SK-N-SH treated with all-trans-retinoic acid at 6 μM for 48 hours (cell line): ENCODE data around the gene SNAP25.

ENCODE experiments used
- ESRRG ChIP-seq: fragments of 250-450 bp; sonication (Bioruptor Pico); IDR thresholded peaks from 2 replicates; pipeline ENCODE4 v1.6.1; 2021; ENCODE audit warnings: mild to moderate bottlenecking
- GLIS3 ChIP-seq: fragments of 250-450 bp; sonication (Bioruptor Pico); IDR thresholded peaks from 2 replicates; pipeline ENCODE4 v1.5.0; 2020; ENCODE audit warnings: mild to moderate bottlenecking, moderate library complexity
- PPARA ChIP-seq: fragments of 250-450 bp; sonication (Bioruptor Pico); IDR thresholded peaks from 2 replicates; pipeline ENCODE4 v1.5.0; 2020; ENCODE audit warnings: mild to moderate bottlenecking, borderline replicate concordance
- RARB ChIP-seq: fragments of 250-450 bp; sonication (Bioruptor Pico); IDR thresholded peaks from 2 replicates; pipeline ENCODE4 v1.8.0; 2021; ENCODE audit warnings: mild to moderate bottlenecking, moderate library complexity
- TOX ChIP-seq: fragments of 250-450 bp; sonication (Bioruptor Pico); IDR thresholded peaks from 2 replicates; pipeline ENCODE4 v1.8.0; 2021; ENCODE audit warnings: mild to moderate bottlenecking, moderate library complexity, borderline replicate concordance
- ZC3H10 ChIP-seq: fragments of 250-450 bp; sonication (Bioruptor Pico); IDR thresholded peaks from 2 replicates; pipeline ENCODE4 v1.5.1; 2021; ENCODE audit warnings: mild to moderate bottlenecking, moderate library complexity
- ZFP3 ChIP-seq: fragments of 250-450 bp; sonication (Bioruptor Pico); IDR thresholded peaks from 2 replicates; pipeline ENCODE4 v1.5.0; 2020; ENCODE audit warnings: mild to moderate bottlenecking, moderate library complexity
- ZFP30 ChIP-seq: fragments of 450-650 bp; formaldehyde crosslinking; IDR thresholded peaks from 2 replicates; pipeline ENCODE4 v1.5.0; 2022; ENCODE audit warnings: mild to moderate bottlenecking, moderate library complexity
- ZNF70 ChIP-seq: fragments of 450-650 bp; formaldehyde crosslinking; IDR thresholded peaks from 2 replicates; pipeline ENCODE4 v1.5.0; 2020; ENCODE audit warnings: mild to moderate bottlenecking, moderate library complexity
- ZNF8 ChIP-seq: fragments of 450-650 bp; formaldehyde crosslinking; IDR thresholded peaks from 2 replicates; pipeline ENCODE4 v1.5.0; 2020; ENCODE audit warnings: mild to moderate bottlenecking, moderate library complexity
- TF ChIP-seq, protein P1 (sequence below): fragments of 250-450 bp; sonication (Bioruptor Pico); IDR thresholded peaks from 2 replicates; pipeline ENCODE4 v1.5.1; 2020; ENCODE audit warnings: low read depth, mild to moderate bottlenecking, moderate library complexity
- TF ChIP-seq, protein P2 (sequence below): fragments of 250-450 bp; sonication (Bioruptor Pico); IDR thresholded peaks from 2 replicates; pipeline ENCODE4 v1.5.1; 2021; ENCODE audit warnings: mild to moderate bottlenecking, moderate library complexity
- TF ChIP-seq, protein P3 (sequence below): fragments of 250-450 bp; sonication (Bioruptor Pico); IDR thresholded peaks from 2 replicates; pipeline ENCODE4 v1.8.0; 2020; ENCODE audit warnings: mild to moderate bottlenecking, moderate library complexity, borderline replicate concordance

DNA sequence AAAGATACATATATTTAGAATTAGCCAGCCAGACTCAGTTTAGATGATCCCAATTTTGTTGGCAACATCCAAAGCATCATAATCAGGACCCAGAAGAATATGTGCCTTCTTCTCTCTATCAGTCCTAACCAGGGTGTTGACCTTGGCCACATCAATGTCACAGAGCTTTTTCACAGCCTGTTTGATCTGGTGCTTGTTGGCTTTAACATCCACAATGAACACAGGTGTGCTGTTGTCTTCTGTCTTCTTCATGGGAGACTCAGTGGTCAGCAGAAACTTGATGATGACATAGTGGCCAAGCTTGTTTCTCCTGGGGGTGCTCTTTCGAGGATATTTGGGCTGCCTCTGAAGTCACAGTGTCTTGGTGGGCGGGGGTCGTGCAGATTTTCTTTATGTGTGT, 130.5 kb downstream of the SNAP25 start:
- TF ChIP-seq ESRRG (CRISPR knock-in tag), result no peak
- TF ChIP-seq, protein P1, sequence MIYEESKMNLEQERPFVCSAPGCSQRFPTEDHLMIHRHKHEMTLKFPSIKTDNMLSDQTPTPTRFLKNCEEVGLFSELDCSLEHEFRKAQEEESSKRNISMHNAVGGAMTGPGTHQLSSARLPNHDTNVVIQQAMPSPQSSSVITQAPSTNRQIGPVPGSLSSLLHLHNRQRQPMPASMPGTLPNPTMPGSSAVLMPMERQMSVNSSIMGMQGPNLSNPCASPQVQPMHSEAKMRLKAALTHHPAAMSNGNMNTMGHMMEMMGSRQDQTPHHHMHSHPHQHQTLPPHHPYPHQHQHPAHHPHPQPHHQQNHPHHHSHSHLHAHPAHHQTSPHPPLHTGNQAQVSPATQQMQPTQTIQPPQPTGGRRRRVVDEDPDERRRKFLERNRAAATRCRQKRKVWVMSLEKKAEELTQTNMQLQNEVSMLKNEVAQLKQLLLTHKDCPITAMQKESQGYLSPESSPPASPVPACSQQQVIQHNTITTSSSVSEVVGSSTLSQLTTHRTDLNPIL (CRISPR knock-in tag), result no peak
- TF ChIP-seq ZFP3, result no peak
- TF ChIP-seq, protein P2, sequence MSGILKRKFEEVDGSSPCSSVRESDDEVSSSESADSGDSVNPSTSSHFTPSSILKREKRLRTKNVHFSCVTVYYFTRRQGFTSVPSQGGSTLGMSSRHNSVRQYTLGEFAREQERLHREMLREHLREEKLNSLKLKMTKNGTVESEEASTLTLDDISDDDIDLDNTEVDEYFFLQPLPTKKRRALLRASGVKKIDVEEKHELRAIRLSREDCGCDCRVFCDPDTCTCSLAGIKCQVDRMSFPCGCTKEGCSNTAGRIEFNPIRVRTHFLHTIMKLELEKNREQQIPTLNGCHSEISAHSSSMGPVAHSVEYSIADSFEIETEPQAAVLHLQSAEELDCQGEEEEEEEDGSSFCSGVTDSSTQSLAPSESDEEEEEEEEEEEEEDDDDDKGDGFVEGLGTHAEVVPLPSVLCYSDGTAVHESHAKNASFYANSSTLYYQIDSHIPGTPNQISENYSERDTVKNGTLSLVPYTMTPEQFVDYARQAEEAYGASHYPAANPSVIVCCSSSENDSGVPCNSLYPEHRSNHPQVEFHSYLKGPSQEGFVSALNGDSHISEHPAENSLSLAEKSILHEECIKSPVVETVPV (CRISPR knock-in tag), result no peak
- TF ChIP-seq, protein P3, sequence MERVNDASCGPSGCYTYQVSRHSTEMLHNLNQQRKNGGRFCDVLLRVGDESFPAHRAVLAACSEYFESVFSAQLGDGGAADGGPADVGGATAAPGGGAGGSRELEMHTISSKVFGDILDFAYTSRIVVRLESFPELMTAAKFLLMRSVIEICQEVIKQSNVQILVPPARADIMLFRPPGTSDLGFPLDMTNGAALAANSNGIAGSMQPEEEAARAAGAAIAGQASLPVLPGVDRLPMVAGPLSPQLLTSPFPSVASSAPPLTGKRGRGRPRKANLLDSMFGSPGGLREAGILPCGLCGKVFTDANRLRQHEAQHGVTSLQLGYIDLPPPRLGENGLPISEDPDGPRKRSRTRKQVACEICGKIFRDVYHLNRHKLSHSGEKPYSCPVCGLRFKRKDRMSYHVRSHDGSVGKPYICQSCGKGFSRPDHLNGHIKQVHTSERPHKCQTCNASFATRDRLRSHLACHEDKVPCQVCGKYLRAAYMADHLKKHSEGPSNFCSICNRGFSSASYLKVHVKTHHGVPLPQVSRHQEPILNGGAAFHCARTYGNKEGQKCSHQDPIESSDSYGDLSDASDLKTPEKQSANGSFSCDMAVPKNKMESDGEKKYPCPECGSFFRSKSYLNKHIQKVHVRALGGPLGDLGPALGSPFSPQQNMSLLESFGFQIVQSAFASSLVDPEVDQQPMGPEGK, result no peak
- TF ChIP-seq ZNF8 (CRISPR knock-in tag), result no peak
- no peak for TF ChIP-seq RARB (CRISPR knock-in tag)
- no peak for TF ChIP-seq ZC3H10 (CRISPR knock-in tag)
- no peak for TF ChIP-seq PPARA (CRISPR knock-in tag)
- no peak for TF ChIP-seq ZNF70
- no peak for TF ChIP-seq TOX (CRISPR knock-in tag)
- no peak for TF ChIP-seq ZFP30
- no peak for TF ChIP-seq GLIS3 (CRISPR knock-in tag)
